ENCODE results near the gene MCTP1.
"Not testable (repeated sequence)": the region's sequence is repeated elsewhere in the genome, so short reads cannot be mapped to it uniquely, and the experiment has no call there.

DNA sequence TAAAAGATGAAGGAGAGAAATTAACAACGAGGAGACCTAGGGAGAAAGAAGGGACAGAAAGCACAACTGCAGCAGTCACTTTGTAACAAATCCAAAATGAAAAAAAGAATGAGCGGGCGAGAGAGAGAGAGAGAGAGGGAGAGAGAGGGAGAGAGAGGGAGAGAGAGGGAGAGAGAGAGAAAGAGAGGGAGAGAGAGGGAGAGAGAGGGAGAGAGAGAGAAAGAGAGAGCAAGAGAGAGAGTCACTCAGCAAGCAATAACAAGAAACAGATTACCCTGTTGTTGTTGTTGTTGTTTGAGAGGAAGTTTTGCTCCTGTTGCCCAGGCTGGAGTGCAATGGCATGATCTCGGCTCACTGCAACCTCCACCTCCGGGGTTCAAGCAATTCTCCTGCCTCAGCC lies 77.1 kb downstream of the MCTP1 start:
- TF ChIP-seq, protein P1, sequence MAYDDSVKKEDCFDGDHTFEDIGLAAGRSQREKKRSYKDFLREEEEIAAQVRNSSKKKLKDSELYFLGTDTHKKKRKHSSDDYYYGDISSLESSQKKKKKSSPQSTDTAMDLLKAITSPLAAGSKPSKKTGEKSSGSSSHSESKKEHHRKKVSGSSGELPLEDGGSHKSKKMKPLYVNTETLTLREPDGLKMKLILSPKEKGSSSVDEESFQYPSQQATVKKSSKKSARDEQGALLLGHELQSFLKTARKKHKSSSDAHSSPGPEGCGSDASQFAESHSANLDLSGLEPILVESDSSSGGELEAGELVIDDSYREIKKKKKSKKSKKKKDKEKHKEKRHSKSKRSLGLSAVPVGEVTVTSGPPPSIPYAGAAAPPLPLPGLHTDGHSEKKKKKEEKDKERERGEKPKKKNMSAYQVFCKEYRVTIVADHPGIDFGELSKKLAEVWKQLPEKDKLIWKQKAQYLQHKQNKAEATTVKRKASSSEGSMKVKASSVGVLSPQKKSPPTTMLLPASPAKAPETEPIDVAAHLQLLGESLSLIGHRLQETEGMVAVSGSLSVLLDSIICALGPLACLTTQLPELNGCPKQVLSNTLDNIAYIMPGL (CRISPR knock-in tag; IDR thresholded peaks at IDR 0.05; ENCODE audit: borderline replicate concordance in 1 of 2, low read depth in 1 of 2) = not testable (repeated sequence)
- TF ChIP-seq POLR2A (IDR thresholded peaks at IDR 0.05; ENCODE audit: insufficient read depth in 1 of 2, low read depth in 2 of 2, low read length in 2 of 2); FOXP1 (IDR thresholded peaks at IDR 0.05); FOXP1 (CRISPR knock-in tag; IDR thresholded peaks at IDR 0.05); ZNF274 (CRISPR knock-in tag; IDR thresholded peaks at IDR 0.05); ZNF883 (CRISPR knock-in tag; IDR thresholded peaks at IDR 0.05; ENCODE audit: not compliant biosample characterization); SMC3 (IDR thresholded peaks at IDR 0.05; ENCODE audit: low read length): not testable (repeated sequence)
- TF ChIP-seq, protein P2, sequence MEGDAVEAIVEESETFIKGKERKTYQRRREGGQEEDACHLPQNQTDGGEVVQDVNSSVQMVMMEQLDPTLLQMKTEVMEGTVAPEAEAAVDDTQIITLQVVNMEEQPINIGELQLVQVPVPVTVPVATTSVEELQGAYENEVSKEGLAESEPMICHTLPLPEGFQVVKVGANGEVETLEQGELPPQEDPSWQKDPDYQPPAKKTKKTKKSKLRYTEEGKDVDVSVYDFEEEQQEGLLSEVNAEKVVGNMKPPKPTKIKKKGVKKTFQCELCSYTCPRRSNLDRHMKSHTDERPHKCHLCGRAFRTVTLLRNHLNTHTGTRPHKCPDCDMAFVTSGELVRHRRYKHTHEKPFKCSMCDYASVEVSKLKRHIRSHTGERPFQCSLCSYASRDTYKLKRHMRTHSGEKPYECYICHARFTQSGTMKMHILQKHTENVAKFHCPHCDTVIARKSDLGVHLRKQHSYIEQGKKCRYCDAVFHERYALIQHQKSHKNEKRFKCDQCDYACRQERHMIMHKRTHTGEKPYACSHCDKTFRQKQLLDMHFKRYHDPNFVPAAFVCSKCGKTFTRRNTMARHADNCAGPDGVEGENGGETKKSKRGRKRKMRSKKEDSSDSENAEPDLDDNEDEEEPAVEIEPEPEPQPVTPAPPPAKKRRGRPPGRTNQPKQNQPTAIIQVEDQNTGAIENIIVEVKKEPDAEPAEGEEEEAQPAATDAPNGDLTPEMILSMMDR (CRISPR knock-in tag; IDR thresholded peaks at IDR 0.05) = not testable (repeated sequence)
